ENCODE measurements around the gene SLC25A44.
A peak's percentile ranks its signal among the peaks of the same experiment; 100 is the strongest.

SLC25A44 gene

GRCh38 chr1:156195853-156196252 is 1.9 kb downstream of the SLC25A44 start:
- Histone ChIP-seq H3K79me2 (ENCODE audit: insufficient read depth, low read length) (peaks cover 72% of the 10 kb centered on the region), H3K27me3 (ENCODE audit: insufficient read depth, low read length, poor library complexity, severe bottlenecking) (no peaks in the 10 kb centered on the region), H3K9me2 (replicated peaks; ENCODE audit: low read depth, low read length) (no peaks in the 10 kb centered on the region), H3K4me1 (ENCODE audit: insufficient read depth, low read length, poor library complexity, severe bottlenecking) (peaks cover 55% of the 10 kb centered on the region), H3F3A (ENCODE audit: low read depth) (no peaks in the 10 kb centered on the region), H3K4me2 (ENCODE audit: low read depth, low read length, poor library complexity, severe bottlenecking) (peak overlapping the region; percentile 96), H3K36me3 (ENCODE audit: insufficient read depth, low read length) (peaks cover 7% of the 10 kb centered on the region; the same call in 1 of the 2 replicates), H2AFZ (ENCODE audit: low read length) (no peak overlapping the region), H3K9ac (ENCODE audit: low read depth, low read length, poor library complexity, severe bottlenecking) (peak overlapping the region; percentile 44), H3K9me3 (ENCODE audit: insufficient read depth, low read depth, low read length) (no peaks in the 10 kb centered on the region), H4K20me1 (ENCODE audit: insufficient read depth, low read length, poor library complexity, severe bottlenecking) (peaks cover 14% of the 10 kb centered on the region), H3K4me3 (ENCODE audit: low read length, poor library complexity, severe bottlenecking) (peak overlapping the region; percentile 44)
- TF ChIP-seq EZH2phosphoT487 (IDR thresholded peaks at IDR 0.05; ENCODE audit: borderline replicate concordance) (no peak), CTCF (conservative IDR thresholded peaks at IDR 0.05; ENCODE audit: low read length) (no peak)

- Histone ChIP-seq H3K79me2 (ENCODE audit: insufficient read depth, low read length) (peaks cover 78% of the 10 kb centered on the region), H3K4me2 (ENCODE audit: low read depth, low read length, poor library complexity, severe bottlenecking) (peak overlapping the region; percentile 96), H3K4me1 (ENCODE audit: insufficient read depth, low read length, poor library complexity, severe bottlenecking) (peaks cover 59% of the 10 kb centered on the region), H2AFZ (ENCODE audit: low read length) (no peak overlapping the region), H3K9ac (ENCODE audit: low read depth, low read length, poor library complexity, severe bottlenecking) (peak overlapping the region; percentile 44), H3K4me3 (ENCODE audit: low read length, poor library complexity, severe bottlenecking) (peak overlapping the region; percentile 44), H3K9me2 (replicated peaks; ENCODE audit: low read depth, low read length) (no peaks in the 10 kb centered on the region), H3K9me3 (ENCODE audit: insufficient read depth, low read depth, low read length) (no peaks in the 10 kb centered on the region), H4K20me1 (ENCODE audit: insufficient read depth, low read length, poor library complexity, severe bottlenecking) (peaks cover 16% of the 10 kb centered on the region), H3K27me3 (ENCODE audit: insufficient read depth, low read length, poor library complexity, severe bottlenecking) (no peaks in the 10 kb centered on the region), H3F3A (ENCODE audit: low read depth) (no peaks in the 10 kb centered on the region), H3K36me3 (ENCODE audit: insufficient read depth, low read length) (peaks cover 7% of the 10 kb centered on the region; the same call in 1 of the 2 replicates)
- TF ChIP-seq CTCF (conservative IDR thresholded peaks at IDR 0.05; ENCODE audit: low read length) (no peak), EZH2phosphoT487 (IDR thresholded peaks at IDR 0.05; ENCODE audit: borderline replicate concordance) (no peak)
Measured at GRCh38 chr1:156196445-156196844, 2.5 kb downstream of the SLC25A44 start.

GRCh38 chr1:156198831-156199349 is 5.0 kb downstream of the SLC25A44 start:
- peak overlapping the region; percentile 96 for H3K4me2 ChIP-seq (ENCODE audit: low read depth, low read length, poor library complexity, severe bottlenecking)
- H3K9ac ChIP-seq (ENCODE audit: low read depth, low read length, poor library complexity, severe bottlenecking) = peak overlapping the region; percentile 46
- H2AFZ ChIP-seq (ENCODE audit: low read length) = no peak overlapping the region

More at GRCh38 chr1:156198831-156199349, 5.0 kb downstream of the SLC25A44 start:
- no peaks in the 10 kb centered on the region for H3K27me3 ChIP-seq (ENCODE audit: insufficient read depth, low read length, poor library complexity, severe bottlenecking)
- H3F3A ChIP-seq (ENCODE audit: low read depth) = no peaks in the 10 kb centered on the region
- peaks cover 7% of the 10 kb centered on the region; the same call in 1 of the 2 replicates for H3K36me3 ChIP-seq (ENCODE audit: insufficient read depth, low read length)
- H3K9me2 ChIP-seq (replicated peaks; ENCODE audit: low read depth, low read length) = no peaks in the 10 kb centered on the region
- peaks cover 80% of the 10 kb centered on the region for H3K79me2 ChIP-seq (ENCODE audit: insufficient read depth, low read length)
- peaks cover 17% of the 10 kb centered on the region for H4K20me1 ChIP-seq (ENCODE audit: insufficient read depth, low read length, poor library complexity, severe bottlenecking)
- peaks cover 63% of the 10 kb centered on the region for H3K4me1 ChIP-seq (ENCODE audit: insufficient read depth, low read length, poor library complexity, severe bottlenecking)
- TF ChIP-seq EZH2phosphoT487 (IDR thresholded peaks at IDR 0.05; ENCODE audit: borderline replicate concordance) (no peak), CTCF (conservative IDR thresholded peaks at IDR 0.05; ENCODE audit: low read length) (no peak)
- no peaks in the 10 kb centered on the region for H3K9me3 ChIP-seq (ENCODE audit: insufficient read depth, low read depth, low read length)
- peak overlapping the region; percentile 33 for H3K4me3 ChIP-seq (ENCODE audit: low read length, poor library complexity, severe bottlenecking)
